K562 (cell line): ENCODE results near the gene OTOP3. TPM values are rescaled to one million over a fixed set of nuclear protein-coding genes. Genes with fewer than 3 reads are reported as not detected.

Source experiments
- ATAC-seq: fragments of 200-7000 bp; cut with Tn5 transposase; 3 replicates; pipeline ENCODE4 v1.9.1; 2020; ENCODE audit warnings: moderate library complexity
- BruUV-seq: library from RNA; stranded (reverse); fragments of 400-500 nt; replicated peaks from 2 replicates; lab custom pipeline; 2021; lab: Mats Ljungman, UMichigan
- CTCF ChIA-PET: fragments of 300-600 bp; formaldehyde crosslinking; extraction: SDS; loops from one replicate; lab custom pipeline; 2021; ENCODE audit warnings: low intra/inter-chr PET ratio; lab: Yijun Ruan, JAX
- POLR2A ChIA-PET: fragments of 300-600, 350-650 bp; sonication (Branson Sonifier 250); formaldehyde crosslinking; extraction: SDS; loops from one replicate; lab custom pipeline; 2021; ENCODE audit warnings: antibody characterized with exemption, inconsistent platforms; lab: Yijun Ruan, JAX
- DNase-seq, 4 experiments: peaks; one replicate each; pipeline versions ENCODE4 v3.0.0 to v3.0.0-alpha.2; 2011 to 2018; ENCODE audit warnings: low spot score in 3 of 4, mixed read lengths in 3 of 4; ENCODE audit errors: extremely low read depth in 1 of 4
- FAIRE-seq: peaks from 2 replicates; lab custom pipeline; 2011; peaks lifted over from hg19 to GRCh38; lab: Jason Lieb, UNC
- H2AFZ ChIP-seq: 2 replicates; pipeline ENCODE4 v1.6.0; 2011; ENCODE audit warnings: low read depth, low read length, control low read depth, inconsistent platforms
- H3K27ac ChIP-seq: fragments of 200-600 bp; 3 replicates; pipeline ENCODE4 v1.8.0; 2011; ENCODE audit warnings: low read depth, mild to moderate bottlenecking, control low read depth, inconsistent platforms, low read length, moderate library complexity, mixed read lengths; ENCODE audit errors: extremely low read depth
- H3K27me3 ChIP-seq, 2 experiments: fragments of 300-600 bp in 1 of 2; 2 replicates in 1 of 2; 3 replicates in 1 of 2; pipeline versions ENCODE4 v1.6.0 to v1.8.0; 2011; ENCODE audit warnings: inconsistent platforms in 2 of 2, low read length in 2 of 2, mild to moderate bottlenecking in 1 of 2, mixed read lengths in 1 of 2, moderate library complexity in 1 of 2; ENCODE audit not compliant: control insufficient read depth in 2 of 2, insufficient read depth in 2 of 2
- H3K36me3 ChIP-seq: fragments of 300-600 bp; 3 replicates; pipeline ENCODE4 v1.8.0; 2011; ENCODE audit warnings: mild to moderate bottlenecking, low read length, inconsistent platforms; ENCODE audit not compliant: control insufficient read depth, insufficient read depth
- H3K4me1 ChIP-seq, 2 experiments: fragments of 200-600 bp in 1 of 2; replicated peaks in 1 of 2; 2 replicates in 1 of 2; 3 replicates in 1 of 2; pipeline versions ENCODE4 v1.5.1 to v1.8.0; 2011; ENCODE audit warnings: inconsistent platforms in 2 of 2, low read length in 2 of 2, mild to moderate bottlenecking in 1 of 2, mixed read lengths in 1 of 2, moderate library complexity in 1 of 2; ENCODE audit not compliant: control insufficient read depth in 2 of 2, insufficient read depth in 2 of 2
- H3K4me2 ChIP-seq: 2 replicates; pipeline ENCODE4 v1.6.1; 2011; ENCODE audit warnings: low read length, control low read depth, inconsistent platforms, mixed read lengths; ENCODE audit not compliant: insufficient read depth
- H3K4me3 ChIP-seq: fragments of 200-600 bp; sonication (generic), shearing (Covaris generic); 2 replicates; pipeline ENCODE4 v1.5.1; 2016; ENCODE audit warnings: control low read depth, inconsistent platforms
- H3K79me2 ChIP-seq: fragments of 200-600 bp; 3 replicates; pipeline ENCODE4 v1.8.0; 2011; ENCODE audit warnings: low read length, inconsistent platforms; ENCODE audit not compliant: control insufficient read depth, insufficient read depth
- H3K9ac ChIP-seq, 2 experiments: 2 replicates each; pipeline versions ENCODE4 v1.6.0 to v1.6.1; 2011; ENCODE audit warnings: low read depth in 2 of 2, low read length in 2 of 2, control low read depth in 1 of 2, inconsistent platforms in 1 of 2, mild to moderate bottlenecking in 1 of 2, mixed read lengths in 1 of 2; ENCODE audit not compliant: insufficient read depth in 1 of 2
- H3K9me1 ChIP-seq: one replicate; pipeline ENCODE4 v1.6.0; 2011; ENCODE audit warnings: inconsistent platforms, mild to moderate bottlenecking, low read length, moderate library complexity; ENCODE audit not compliant: control insufficient read depth, insufficient read depth
- H3K9me3 ChIP-seq: replicated peaks from 2 replicates; pipeline ENCODE4 v1.5.1; 2011; ENCODE audit warnings: low read depth, low read length, inconsistent platforms; ENCODE audit not compliant: control insufficient read depth, insufficient read depth
- H4K20me1 ChIP-seq: replicated peaks from 2 replicates; pipeline ENCODE4 v1.6.1; 2011; ENCODE audit warnings: low read length, inconsistent platforms, mixed read lengths; ENCODE audit not compliant: control insufficient read depth, insufficient read depth
- ATF1 ChIP-seq, 2 experiments: fragments of 450-650 bp in 1 of 2; IDR thresholded peaks; 2 replicates each; pipeline ENCODE4 v1.6.1; 2016; ENCODE audit warnings: missing compliant biosample characterization in 1 of 2, missing genetic modification characterization in 1 of 2
- CC2D1A ChIP-seq: fragments of 450-650 bp; IDR thresholded peaks from 2 replicates; pipeline ENCODE4 v1.6.1; 2017; ENCODE audit warnings: mild to moderate bottlenecking
- CTCF ChIP-seq, 3 experiments: IDR thresholded peaks in 2 of 3; conservative IDR thresholded peaks in 1 of 3; 2 replicates each; pipeline ENCODE4 v1.5.1; 2011 to 2012; ENCODE audit warnings: low read length in 3 of 3, mild to moderate bottlenecking in 3 of 3, control low read depth in 2 of 3, improper control_type of control experiment in 1 of 3, inconsistent platforms in 1 of 3, low read depth in 1 of 3, mixed read lengths in 1 of 3, moderate library complexity in 1 of 3; ENCODE audit not compliant: insufficient read depth in 2 of 3
- E2F6 ChIP-seq, 2 experiments: IDR thresholded peaks; 2 replicates each; pipeline ENCODE4 v1.6.1; 2011; ENCODE audit warnings: borderline replicate concordance in 1 of 2, control low read depth in 1 of 2, low read depth in 1 of 2, low read length in 1 of 2, mild to moderate bottlenecking in 1 of 2, mixed read lengths in 1 of 2, moderate library complexity in 1 of 2; ENCODE audit not compliant: insufficient read depth in 1 of 2, insufficient read length in 1 of 2, poor library complexity in 1 of 2, severe bottlenecking in 1 of 2; ENCODE audit errors: extremely low read depth in 1 of 2
- HDAC3 ChIP-seq: fragments of 450-650 bp; IDR thresholded peaks from 2 replicates; pipeline ENCODE4 v1.6.1; 2018; ENCODE audit warnings: borderline replicate concordance, mild to moderate bottlenecking, moderate library complexity; ENCODE audit not compliant: partially characterized antibody
- MYC ChIP-seq, 2 experiments: fragments of 250-450 bp in 1 of 2; sonication (Bioruptor Pico) in 1 of 2; IDR thresholded peaks; 2 replicates each; pipeline versions ENCODE4 v1.5.1 to v1.6.1; 2012 to 2021; ENCODE audit warnings: low read depth in 2 of 2, borderline replicate concordance in 1 of 2, improper control_type of control experiment in 1 of 2, low read length in 1 of 2, mild to moderate bottlenecking in 1 of 2, moderate library complexity in 1 of 2
- POLR2B ChIP-seq: fragments of 450-650 bp; IDR thresholded peaks from 2 replicates; pipeline ENCODE4 v1.6.1; 2018; ENCODE audit warnings: low read depth; ENCODE audit not compliant: partially characterized antibody
- RAD21 ChIP-seq, 2 experiments: fragments of 250-450 bp in 1 of 2; fragments of 450-650 bp in 1 of 2; sonication (Bioruptor Pico) in 1 of 2; formaldehyde crosslinking in 1 of 2; IDR thresholded peaks in 1 of 2; conservative IDR thresholded peaks in 1 of 2; 2 replicates each; pipeline versions ENCODE4 v1.4.0 to v1.8.0; 2020 to 2022; ENCODE audit warnings: mild to moderate bottlenecking in 2 of 2, moderate library complexity in 1 of 2
- RB1 ChIP-seq: fragments of 450-650 bp; IDR thresholded peaks from 2 replicates; pipeline ENCODE4 v1.6.1; 2017; ENCODE audit warnings: low read depth, mild to moderate bottlenecking
- STAG1 ChIP-seq: sonication (generic); formaldehyde crosslinking; IDR thresholded peaks from 2 replicates; pipeline ENCODE4 v1.5.0; 2020; ENCODE audit warnings: missing genetic modification reagents, borderline replicate concordance
- TBP ChIP-seq: optimal IDR thresholded peaks from 2 replicates; pipeline ENCODE3; 2011; ENCODE audit warnings: low read depth, low read length, improper control_type of control experiment
- ZBTB7A ChIP-seq: IDR thresholded peaks from 2 replicates; pipeline ENCODE4 v1.6.1; 2011; ENCODE audit warnings: low read depth, mild to moderate bottlenecking, low read length, moderate library complexity, borderline replicate concordance; ENCODE audit not compliant: control insufficient read depth
- WGBS: fragments of 100-300 bp; shearing (Covaris generic); methylation state at CpG from one replicate; pipeline ENCODE4 v1.1.6; 2016; ENCODE audit warnings: low coverage, mixed read lengths; ENCODE audit not compliant: insufficient coverage; ENCODE audit errors: missing lambda C conversion rate; 5-methylcytosine and 5-hydroxymethylcytosine counted together
- in situ Hi-C: fragments of 300-500 bp; cut with MboI; formaldehyde crosslinking; loops from 4 replicates; pipeline ENCODE4 v1.15.0; 2018; ENCODE audit warnings: inconsistent platforms, mixed read lengths
- intact Hi-C: fragments of 100-400 bp; cut with micrococcal nuclease; formaldehyde crosslinking; loops from 2 replicates; pipeline ENCODE4 v1.14.2; 2022
- polyA plus RNA-seq, 8 experiments: library from polyadenylated mRNA; depleted of rRNA in 4 of 8; stranded (reverse) in 5 of 8; unstranded in 3 of 8; fragments of >200 nt; fragmentation: Nextera tagmentation in 2 of 8; fragmentation: Illumina TruSeq in 1 of 8; extraction: Ambion mirVana in 2 of 8; extraction: Trizol in 1 of 8; gene quantifications; 2 replicates each; pipeline versions ENCODE4 v1.2.1 to v1.2.3, GENCODE V29; 2011 to 2014; ENCODE audit warnings: inconsistent platforms in 1 of 8, missing spikeins in 1 of 8
- total RNA-seq, 7 experiments: library from RNA; depleted of rRNA in 6 of 7; stranded (reverse); fragments of >200 nt in 6 of 7; fragmentation: Illumina TruSeq in 2 of 7; extraction: Trizol in 2 of 7; gene quantifications; 2 replicates each; pipeline versions ENCODE4 v1.2.1 to v1.2.3, GENCODE V29; 2011 to 2021; ENCODE audit warnings: low replicate concordance in 1 of 7

OTOP3 gene
- total and polyA plus RNA-seq, 9 of the 15 experiments (the other 6 are each of a cell fraction or from before 2014, with no cell fraction given): not detected

- 0 out of 2 replicates have a peak overlapping the region, but pooled peaks have one; percentile 27 for H2AFZ ChIP-seq
- BruUV-seq: no TSS peak
- TF ChIP-seq E2F6 (IDR thresholded peaks at IDR 0.05; ENCODE audit: borderline replicate concordance in 1 of 2, extremely low read depth in 1 of 2, insufficient read depth in 1 of 2, insufficient read length in 1 of 2, low read depth in 1 of 2, low read length in 1 of 2, poor library complexity in 1 of 2, severe bottlenecking in 1 of 2) (peak in 1 of 2 experiments; percentile 22), TBP (peak; percentile 16), POLR2B (no peak), MYC (IDR thresholded peaks at IDR 0.05; ENCODE audit: low read depth, low read length) (0 out of 2 replicates have a peak, but pooled peaks have one; percentile 38), MYC (CRISPR knock-in tag; IDR thresholded peaks at IDR 0.05; ENCODE audit: borderline replicate concordance, low read depth) (no peak), CTCF (IDR thresholded peaks at IDR 0.05 in 2 of 3, conservative IDR thresholded peaks at IDR 0.05 in 1 of 3; ENCODE audit: insufficient read depth in 2 of 3, low read depth in 1 of 3, low read length in 3 of 3) (peak; percentile 92 to 96 (median 94)), ATF1 (CRISPR knock-in tag; IDR thresholded peaks at IDR 0.05) (no peak), ATF1 (tag; IDR thresholded peaks at IDR 0.05) (0 out of 2 replicates have a peak, but pooled peaks have one; percentile 18), ZBTB7A (peak; percentile 62; the same call in 1 of the 2 replicates), HDAC3 (no peak), STAG1 (CRISPR knock-in tag) (peak; percentile 89), RAD21 (CRISPR knock-in tag; conservative IDR thresholded peaks at IDR 0.05 in 1 of 2, IDR thresholded peaks at IDR 0.05 in 1 of 2) (peak; percentile 95 to 99), CC2D1A (peak; percentile 76), RB1 (peak; percentile 78; the same call in 1 of the 2 replicates)
These were observed 22.4 kb downstream of the OTOP3 start for GRCh38 chr17:74957935-74958740.

More at GRCh38 chr17:74957935-74958740, 22.4 kb downstream of the OTOP3 start:
- WGBS: 15% methylated on average over 24 of the region's 33 CpGs
- FAIRE-seq (peak; percentile 87), ATAC-seq (peak; percentile 61), DNase-seq (peak; percentile 80 to 86 (median 84))
- Histone ChIP-seq H3K9me3 (peaks cover 4% of the 10 kb centered on the region; the same call in 1 of the 2 replicates), H3K27ac (no peak overlapping the region), H3K4me3 (no peak overlapping the region), H3K36me3 (no peaks in the 10 kb centered on the region), H3K4me2 (no peak overlapping the region), H3K9ac (peak overlapping the region in 1 of 2 experiments; percentile 53; a peak in 1 of 4 replicates), H3K4me1 (peaks cover 10 to 51% of the 10 kb centered on the region in 2 experiments; a peak in 4 of 5 replicates), H3K27me3 (no peaks in the 10 kb centered on the region; a peak in 1 of 5 replicates), H3K79me2 (no peaks in the 10 kb centered on the region), H3K9me1 (no peaks in the 10 kb centered on the region), H4K20me1 (no peaks in the 10 kb centered on the region)
- in situ Hi-C loops (loop anchor here (5.0 kb wide), 3 partner anchors 36 to 216 kb away; partner anchors contain the start of genes OTOP2 and USH1G), intact Hi-C loops (loop anchor here (1.0 to 5.0 kb wide), 2 partner anchors 35 to 91 kb away; partner anchors contain the start of gene USH1G)
- CTCF ChIA-PET: interaction anchor here (0.7 to 6.3 kb wide), 7 partner anchors 34 to 301 kb away, joined by 3 to 86 read pairs (median 5); partner anchors contain the start of genes OTOP2 and USH1G
- POLR2A ChIA-PET: interaction anchor here (0.6 to 1.4 kb wide), 8 partner anchors 38 to 571 kb away, joined by 3 to 4 read pairs (median 3); partner anchors contain the start of gene MRPL58
